Thyroid gland (tissue), 4 donors: ENCODE data around the gene ACOX3. TPM values are rescaled to one million over a fixed set of nuclear protein-coding genes. Genes with fewer than 3 reads are reported as not detected.

ENCODE experiments used
- DNase-seq, 2 donors: peaks; one replicate each; pipeline ENCODE4 v3.0.0-alpha.2; 2019
- H3K27ac ChIP-seq, 3 donors: fragments of 200-600 bp; sonication (generic); 1 replicate in 2 of 3; 2 replicates in 1 of 3; pipeline ENCODE4 v1.5.1; 2016 to 2019; ENCODE audit warnings: mild to moderate bottlenecking in 1 of 3, moderate library complexity in 1 of 3
- H3K27me3 ChIP-seq: fragments of 200-600 bp; sonication (generic); one replicate; pipeline ENCODE4 v1.5.1; 2019
- H3K36me3 ChIP-seq, 2 donors: fragments of 200-600 bp; sonication (generic); one replicate each; pipeline ENCODE4 v1.5.1; 2016 to 2019
- H3K4me1 ChIP-seq, 2 donors: fragments of 200-600 bp; sonication (generic); one replicate each; pipeline ENCODE4 v1.5.1; 2017 to 2019
- H3K4me3 ChIP-seq, 3 donors: fragments of 200-600 bp; sonication (generic); replicated peaks in 1 of 3; 1 replicate in 2 of 3; 2 replicates in 1 of 3; pipeline ENCODE4 v1.5.1; 2016; ENCODE audit warnings: mild to moderate bottlenecking in 1 of 3
- H3K9me3 ChIP-seq: fragments of 200-600 bp; sonication (generic); one replicate; pipeline ENCODE4 v1.5.1; 2017
- CTCF ChIP-seq, 6 experiments: fragments of 200-600 bp in 3 of 6; fragments of 450-650 bp in 3 of 6; sonication (generic) in 3 of 6; IDR thresholded peaks; one replicate each; pipeline ENCODE4 v1.5.1; 2016 to 2019; ENCODE audit warnings: antibody characterized with exemption in 6 of 6, mild to moderate bottlenecking in 2 of 6, inconsistent platforms in 1 of 6, moderate library complexity in 1 of 6
- POLR2A ChIP-seq, 2 donors: fragments of 450-650 bp; IDR thresholded peaks; one replicate each; pipeline ENCODE4 v1.6.1; 2017; ENCODE audit warnings: antibody characterized with exemption in 2 of 2, mild to moderate bottlenecking in 2 of 2, moderate library complexity in 1 of 2
- WGBS, 2 donors: methylation state at CpG; one replicate each; pipeline ENCODE4 v1.1.5; 2017; 5-methylcytosine and 5-hydroxymethylcytosine counted together
- intact Hi-C: fragments of 100-400 bp; cut with DNase I; formaldehyde crosslinking; loops from one replicate; pipeline ENCODE4 v1.15.1; 2023
- total RNA-seq, 4 donors: library from RNA; depleted of rRNA; stranded (reverse); fragments of >200 nt; gene quantifications; one replicate each; pipeline ENCODE4 v1.2.3, GENCODE V29; 2016

The ACOX3 gene
- total RNA-seq, 4 donors from 2014 or later = 28.2 to 61.8 (median 47.7) TPM

DNA sequence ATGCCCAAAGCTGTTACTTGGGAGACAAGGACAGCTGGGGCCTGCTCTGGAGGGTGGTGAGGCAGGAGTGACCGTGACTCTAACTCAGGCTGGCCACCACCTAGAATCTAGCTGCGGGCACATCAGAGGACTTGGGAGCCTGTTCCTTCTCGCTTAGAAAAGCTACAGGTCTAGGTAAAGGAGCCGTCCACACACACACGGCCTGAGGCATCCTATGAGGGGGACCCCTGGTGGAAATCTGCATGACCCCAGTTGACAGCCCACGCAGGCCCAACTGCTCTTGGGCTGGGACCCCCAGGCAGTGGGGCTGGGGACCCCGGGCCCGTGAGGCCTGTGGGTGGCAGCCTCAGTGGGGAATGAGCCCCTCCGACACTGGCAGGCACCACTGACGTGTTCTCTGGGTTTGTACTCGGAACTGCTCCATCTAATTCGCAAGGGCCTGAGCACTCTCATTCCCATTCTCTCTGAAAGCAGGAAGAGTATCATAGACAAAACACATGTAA, 75.6 kb downstream of the ACOX3 start:
- H3K4me3 ChIP-seq = no peak overlapping the region
- peaks cover 51 to 56% of the 10 kb centered on the region in 2 donors for H3K4me1 ChIP-seq
- WGBS, 2 donors = 95 to 98% methylated on average over 7 to 12 of the region's 12 CpGs
- no peaks in the 10 kb centered on the region for H3K36me3 ChIP-seq
- no peaks in the 10 kb centered on the region for H3K9me3 ChIP-seq
- H3K27ac ChIP-seq = peak overlapping the region; percentile 4 to 86 (median 73)
- H3K27me3 ChIP-seq = no peaks in the 10 kb centered on the region
- TF ChIP-seq POLR2A (IDR thresholded peaks at IDR 0.05) = no peak
- DNase-seq = no peak
- intact Hi-C loops = no loop called here

GRCh38 chr4:8364141-8364540, 76.4 kb downstream of the ACOX3 start:
- no peaks in the 10 kb centered on the region for H3K36me3 ChIP-seq
- peak overlapping the region; percentile 73 to 88 (median 86) for H3K27ac ChIP-seq
- H3K9me3 ChIP-seq = no peaks in the 10 kb centered on the region
- intact Hi-C loops = no loop called here
- no peak for TF ChIP-seq POLR2A (IDR thresholded peaks at IDR 0.05)
- no peak for TF ChIP-seq CTCF (IDR thresholded peaks at IDR 0.05)
- peaks cover 45 to 52% of the 10 kb centered on the region in 2 donors for H3K4me1 ChIP-seq
- no peaks in the 10 kb centered on the region for H3K27me3 ChIP-seq
- no peak overlapping the region for H3K4me3 ChIP-seq
- peak; percentile 79 to 80 for DNase-seq
- WGBS, 2 donors = 32 to 53% methylated on average over 6 to 7 of the region's 7 CpGs

DNA sequence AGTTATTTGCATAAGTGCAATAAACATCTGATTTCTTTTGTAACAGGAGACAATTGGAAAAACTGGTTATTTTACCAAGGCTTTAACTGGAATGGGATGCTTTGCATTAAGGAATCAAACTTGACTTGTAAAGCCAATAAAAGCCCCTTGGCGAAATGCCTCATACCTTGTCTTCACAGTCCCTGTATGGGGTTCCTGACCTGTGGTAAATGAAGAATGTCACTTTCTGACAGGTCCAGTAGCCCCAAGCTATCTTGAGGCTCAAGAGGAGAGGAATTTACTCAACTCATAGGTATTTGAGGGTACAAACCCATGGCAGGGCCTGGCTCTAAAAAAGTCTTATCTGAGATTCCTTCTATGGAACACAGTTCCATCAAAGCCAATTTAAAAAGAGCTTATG, 78.0 kb downstream of the ACOX3 start:
- peak in 1 of 2 donors; percentile 1 for DNase-seq
- intact Hi-C loops = no loop called here
- H3K27ac ChIP-seq = peak overlapping the region in 1 of 3 donors; percentile 86
- peaks cover 45 to 59% of the 10 kb centered on the region in 2 donors for H3K4me1 ChIP-seq
- H3K4me3 ChIP-seq = no peak overlapping the region
- no peaks in the 10 kb centered on the region for H3K27me3 ChIP-seq
- no peak for TF ChIP-seq POLR2A (IDR thresholded peaks at IDR 0.05)
- TF ChIP-seq CTCF (IDR thresholded peaks at IDR 0.05) = no peak
- H3K36me3 ChIP-seq = no peaks in the 10 kb centered on the region
- WGBS, 2 donors = 90 to 97% methylated on average over 1 of the region's 1 CpG
- no peaks in the 10 kb centered on the region for H3K9me3 ChIP-seq

DNA sequence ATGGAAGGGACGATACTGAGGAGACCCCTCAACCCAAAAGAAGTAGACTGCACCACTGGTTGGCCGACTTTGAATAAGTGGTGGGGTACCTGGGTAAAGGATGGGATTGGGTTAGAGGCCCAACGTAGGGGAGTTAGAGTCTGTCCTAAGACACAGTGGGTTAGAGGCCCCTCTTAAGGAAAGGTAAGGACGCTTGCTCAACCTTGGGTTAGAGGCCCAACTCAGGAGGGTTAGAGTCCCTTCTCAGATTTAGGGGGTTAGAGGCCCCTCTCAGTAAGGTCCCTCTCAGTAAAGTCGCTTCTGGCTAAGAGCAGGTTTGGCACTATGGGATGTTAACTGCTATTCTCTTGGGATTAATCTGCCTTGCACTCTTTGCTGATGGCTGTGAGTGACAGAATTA, 81.3 kb downstream of the ACOX3 start:
- TF ChIP-seq POLR2A (IDR thresholded peaks at IDR 0.05) (no peak), CTCF (IDR thresholded peaks at IDR 0.05) (no peak)
- Histone ChIP-seq H3K27ac (peak overlapping the region in 1 of 3 donors; percentile 18), H3K4me3 (no peak overlapping the region), H3K9me3 (no peaks in the 10 kb centered on the region), H3K27me3 (no peaks in the 10 kb centered on the region), H3K4me1 (peaks cover 25 to 54% of the 10 kb centered on the region in 2 donors), H3K36me3 (no peaks in the 10 kb centered on the region)
- no peak for DNase-seq
- 70 to 92% methylated on average over 4 to 5 of the region's 5 CpGs for WGBS, 2 donors
- intact Hi-C loops = no loop called here

- intact Hi-C loops = no loop called here
- Histone ChIP-seq H3K36me3 (no peaks in the 10 kb centered on the region), H3K4me1 (peaks cover 40 to 62% of the 10 kb centered on the region in 2 donors), H3K4me3 (no peak overlapping the region), H3K9me3 (no peaks in the 10 kb centered on the region), H3K27me3 (no peaks in the 10 kb centered on the region), H3K27ac (no peak overlapping the region)
- WGBS, 2 donors = 83 to 85% methylated on average over 8 of the region's 8 CpGs
- DNase-seq = no peak
- TF ChIP-seq POLR2A (IDR thresholded peaks at IDR 0.05) (no peak), CTCF (IDR thresholded peaks at IDR 0.05) (no peak)
These were observed 83.7 kb downstream of the ACOX3 start for GRCh38 chr4:8356856-8357255.
